Measurements from ENCODE around the gene NFIA. TPM values are rescaled to one million over a fixed set of nuclear protein-coding genes. Genes with fewer than 3 reads are reported as not detected.

The NFIA gene
- total RNA-seq, 1 donor from 2014 or later: 49.4 TPM

DNA sequence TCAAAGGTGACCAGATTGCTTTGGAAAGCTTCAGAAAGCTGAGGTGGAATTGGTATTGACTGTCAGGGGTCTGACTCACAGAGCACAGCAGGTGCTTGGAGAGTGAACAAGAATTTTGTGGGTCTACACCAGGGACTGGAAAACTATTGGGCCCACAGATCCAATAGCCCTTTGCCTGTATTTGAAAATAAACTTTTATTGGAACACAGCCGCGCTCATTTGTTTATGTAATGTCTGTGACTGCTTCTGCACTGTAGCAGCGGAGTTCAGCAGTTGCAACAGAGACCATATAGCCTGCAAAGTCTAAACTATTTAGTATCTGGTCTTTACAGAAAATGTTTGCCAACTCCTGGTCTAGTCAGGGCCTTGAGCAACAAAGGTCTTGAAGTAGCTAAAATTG lies 315.6 kb downstream of the NFIA start:
- Mint-ChIP-seq H3K27ac (no peak overlapping the region), H3K36me3 (peaks cover 4% of the 10 kb centered on the region), H3K4me1 (ENCODE audit: unreplicated experiment) (peaks cover 63% of the 10 kb centered on the region), H3K27me3 (no peaks in the 10 kb centered on the region), H3K9me3 (no peaks in the 10 kb centered on the region), H3K4me3 (no peak overlapping the region)
- DNase-seq (ENCODE audit: extremely low spot score, unreplicated experiment): no peak
- TF ChIP-seq, protein P1, sequence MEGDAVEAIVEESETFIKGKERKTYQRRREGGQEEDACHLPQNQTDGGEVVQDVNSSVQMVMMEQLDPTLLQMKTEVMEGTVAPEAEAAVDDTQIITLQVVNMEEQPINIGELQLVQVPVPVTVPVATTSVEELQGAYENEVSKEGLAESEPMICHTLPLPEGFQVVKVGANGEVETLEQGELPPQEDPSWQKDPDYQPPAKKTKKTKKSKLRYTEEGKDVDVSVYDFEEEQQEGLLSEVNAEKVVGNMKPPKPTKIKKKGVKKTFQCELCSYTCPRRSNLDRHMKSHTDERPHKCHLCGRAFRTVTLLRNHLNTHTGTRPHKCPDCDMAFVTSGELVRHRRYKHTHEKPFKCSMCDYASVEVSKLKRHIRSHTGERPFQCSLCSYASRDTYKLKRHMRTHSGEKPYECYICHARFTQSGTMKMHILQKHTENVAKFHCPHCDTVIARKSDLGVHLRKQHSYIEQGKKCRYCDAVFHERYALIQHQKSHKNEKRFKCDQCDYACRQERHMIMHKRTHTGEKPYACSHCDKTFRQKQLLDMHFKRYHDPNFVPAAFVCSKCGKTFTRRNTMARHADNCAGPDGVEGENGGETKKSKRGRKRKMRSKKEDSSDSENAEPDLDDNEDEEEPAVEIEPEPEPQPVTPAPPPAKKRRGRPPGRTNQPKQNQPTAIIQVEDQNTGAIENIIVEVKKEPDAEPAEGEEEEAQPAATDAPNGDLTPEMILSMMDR (conservative IDR thresholded peaks at IDR 0.05): no peak

DNA sequence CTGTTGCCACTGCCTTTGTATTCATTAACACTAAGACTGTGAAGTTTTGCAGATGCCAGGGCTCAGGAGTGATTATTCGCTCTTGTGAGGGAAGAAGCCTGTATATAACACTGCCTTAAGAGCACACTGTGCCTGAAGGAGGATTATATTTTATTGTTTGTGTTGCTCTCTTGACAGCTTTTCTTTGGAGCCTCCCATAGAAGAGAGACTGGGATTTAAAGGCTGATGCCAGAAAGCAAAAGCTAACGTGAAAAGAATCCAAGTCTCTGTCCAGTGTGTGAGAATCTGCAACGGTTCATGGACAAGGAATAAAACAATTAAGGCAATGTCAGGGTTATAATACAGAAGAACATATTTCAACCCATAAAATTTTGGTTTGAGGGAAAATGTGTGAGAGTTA lies 316.8 kb downstream of the NFIA start:
- no peak for DNase-seq (ENCODE audit: extremely low spot score, unreplicated experiment)

DNA sequence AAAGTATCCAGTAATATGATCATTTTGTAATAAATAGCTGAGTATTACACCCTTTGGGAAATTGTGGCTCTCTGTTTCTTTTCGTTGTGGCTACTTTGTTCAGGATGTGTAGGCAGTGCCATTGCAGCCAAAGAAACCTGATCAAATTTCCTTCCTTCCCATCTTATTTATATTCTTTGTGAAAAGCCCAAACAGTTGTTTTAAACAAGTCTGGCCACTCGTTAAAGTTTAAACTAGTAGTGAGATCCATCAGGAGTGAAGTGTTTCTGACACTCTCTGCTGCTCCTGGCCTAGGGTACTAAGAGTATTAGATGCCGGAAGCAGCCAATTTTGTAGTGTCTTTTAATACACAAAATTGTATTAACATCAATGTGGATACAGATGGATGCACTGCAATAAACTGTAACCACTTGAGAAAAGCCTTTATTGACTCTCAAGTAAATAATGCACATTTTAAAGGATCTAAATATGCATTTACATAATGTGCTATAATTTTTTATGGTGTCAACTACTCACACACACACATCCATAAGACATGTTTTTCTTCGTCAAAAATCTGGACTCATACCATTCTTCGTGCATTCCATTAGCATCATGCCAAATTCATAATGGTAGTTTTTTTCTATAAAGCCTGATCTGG lies 317.9 kb downstream of the NFIA start:
- DNase-seq (ENCODE audit: extremely low spot score, unreplicated experiment): no peak
- Mint-ChIP-seq H3K4me3 (no peak overlapping the region), H3K27ac (no peak overlapping the region), H3K27me3 (no peaks in the 10 kb centered on the region), H3K36me3 (peaks cover 2% of the 10 kb centered on the region), H3K9me3 (no peaks in the 10 kb centered on the region), H3K4me1 (ENCODE audit: unreplicated experiment) (peaks cover 76% of the 10 kb centered on the region)
- TF ChIP-seq, protein P1 (conservative IDR thresholded peaks at IDR 0.05): no peak

More for the DNA sequence above, 316.8 kb downstream of the NFIA start:
- Mint-ChIP-seq H3K27me3 (no peaks in the 10 kb centered on the region), H3K4me3 (no peak overlapping the region), H3K27ac (no peak overlapping the region), H3K36me3 (peaks cover 4% of the 10 kb centered on the region), H3K4me1 (ENCODE audit: unreplicated experiment) (peaks cover 69% of the 10 kb centered on the region), H3K9me3 (no peaks in the 10 kb centered on the region)
- TF ChIP-seq, protein P1 (conservative IDR thresholded peaks at IDR 0.05): no peak

DNA sequence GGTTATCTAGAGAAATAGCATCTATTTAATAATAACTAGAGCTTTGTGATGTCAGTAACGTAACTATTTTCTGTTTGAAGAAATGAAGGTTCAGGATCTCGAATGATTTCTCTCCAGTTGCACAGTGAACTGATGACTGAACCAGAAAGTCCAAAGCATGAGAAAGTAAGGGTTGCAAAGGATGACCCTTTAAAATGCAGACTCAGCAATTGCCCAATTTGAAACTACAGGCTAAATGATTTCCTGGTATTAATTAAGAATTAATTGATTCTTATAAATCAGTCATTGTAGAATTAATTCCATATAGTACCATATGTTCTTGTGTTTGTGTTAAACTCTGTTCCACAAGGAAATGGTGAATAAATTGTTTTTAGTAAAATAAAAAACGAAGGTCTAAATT lies 318.6 kb downstream of the NFIA start:
- no peaks in the 10 kb centered on the region for H3K9me3 Mint-ChIP-seq
- DNase-seq (ENCODE audit: extremely low spot score, unreplicated experiment): no peak
- peaks cover 74% of the 10 kb centered on the region for H3K4me1 Mint-ChIP-seq (ENCODE audit: unreplicated experiment)
- H3K36me3 Mint-ChIP-seq: no peaks in the 10 kb centered on the region
- no peak overlapping the region for H3K4me3 Mint-ChIP-seq
- no peaks in the 10 kb centered on the region for H3K27me3 Mint-ChIP-seq
- TF ChIP-seq, protein P1 (conservative IDR thresholded peaks at IDR 0.05): no peak
- no peak overlapping the region for H3K27ac Mint-ChIP-seq

DNA sequence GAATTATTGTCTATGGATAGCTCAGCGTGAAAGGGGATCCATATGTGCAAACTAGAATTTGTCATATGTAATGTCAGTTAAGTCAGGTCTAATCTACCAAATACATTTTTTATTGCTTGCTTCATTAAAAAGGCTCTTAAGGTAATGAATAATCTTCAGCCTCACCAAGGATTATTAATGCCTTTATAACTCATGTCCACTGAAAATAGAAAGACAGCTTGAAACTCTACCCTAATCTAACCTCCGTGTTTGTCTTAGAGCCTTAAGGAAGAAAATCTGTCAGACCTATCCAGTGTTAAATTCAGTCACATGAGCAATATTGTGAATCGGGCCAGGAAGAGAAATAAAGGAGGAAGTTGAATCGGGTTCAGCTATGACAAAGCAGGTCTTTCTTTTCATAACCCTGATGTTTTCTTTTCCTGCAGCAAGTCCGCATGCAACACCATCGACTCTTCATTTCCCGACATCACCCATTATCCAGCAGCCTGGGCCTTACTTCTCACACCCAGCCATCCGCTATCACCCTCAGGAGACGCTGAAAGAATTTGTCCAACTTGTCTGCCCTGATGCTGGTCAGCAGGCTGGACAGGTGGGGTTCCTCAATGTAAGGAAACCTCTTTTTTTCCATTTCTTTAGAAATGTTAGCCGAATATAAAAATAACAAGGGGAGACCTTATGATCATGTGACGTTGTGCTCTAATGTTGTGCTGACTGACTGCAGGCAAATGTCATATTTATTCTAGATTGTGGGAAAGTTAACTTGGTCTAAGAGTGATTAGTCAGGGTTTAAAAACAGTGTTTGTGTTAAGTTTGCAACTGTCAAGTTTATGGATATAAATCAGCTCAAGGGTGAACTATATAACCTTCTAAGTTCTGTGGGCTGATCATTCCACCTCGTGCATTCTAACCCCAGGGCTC lies 321.6 kb downstream of the NFIA start:
- TF ChIP-seq, protein P1 (conservative IDR thresholded peaks at IDR 0.05): no peak
- peaks cover 22% of the 10 kb centered on the region for H3K36me3 Mint-ChIP-seq
- no peak for DNase-seq (ENCODE audit: extremely low spot score, unreplicated experiment)
- no peaks in the 10 kb centered on the region for H3K9me3 Mint-ChIP-seq
- peaks cover 55% of the 10 kb centered on the region for H3K4me1 Mint-ChIP-seq (ENCODE audit: unreplicated experiment)
- H3K27me3 Mint-ChIP-seq: no peaks in the 10 kb centered on the region
- peak overlapping the region; percentile 68 for H3K27ac Mint-ChIP-seq
- peak overlapping the region; percentile 51 for H3K4me3 Mint-ChIP-seq

Data from type B pancreatic cell (in vitro differentiated cells).